Ectodermal cell (in vitro differentiated cells): Measurements from ENCODE around the gene ASS1.

ENCODE experiments used
- H3K27ac ChIP-seq: 2 replicates; pipeline ENCODE4 v1.7.0; 2013; ENCODE audit warnings: mild to moderate bottlenecking, low read depth, low read length; ENCODE audit not compliant: insufficient read depth, poor library complexity, severe bottlenecking
- H3K27me3 ChIP-seq: 2 replicates; pipeline ENCODE4 v1.7.0; 2013; ENCODE audit warnings: mild to moderate bottlenecking, low read length; ENCODE audit not compliant: insufficient read depth, control insufficient read depth, poor library complexity, severe bottlenecking
- H3K36me3 ChIP-seq: one replicate; pipeline ENCODE4 v1.7.0; 2013; ENCODE audit warnings: low read length; ENCODE audit not compliant: control insufficient read depth, insufficient read depth
- H3K4me1 ChIP-seq: one replicate; pipeline ENCODE4 v1.7.0; 2013; ENCODE audit warnings: low read length; ENCODE audit not compliant: control insufficient read depth, insufficient read depth
- H3K4me3 ChIP-seq: 2 replicates; pipeline ENCODE4 v1.7.0; 2013; ENCODE audit warnings: low read depth, low read length, control low read depth; ENCODE audit not compliant: insufficient read depth
- H3K9me3 ChIP-seq: 2 replicates; pipeline ENCODE4 v1.7.0; 2013; ENCODE audit warnings: mild to moderate bottlenecking, low read length, moderate library complexity; ENCODE audit not compliant: control insufficient read depth
- WGBS, 2 experiments: methylation state at CpG; one replicate each; pipeline ENCODE4 v1.1.7; 2013; ENCODE audit warnings: missing lambda C conversion rate in 2 of 2; 5-methylcytosine and 5-hydroxymethylcytosine counted together

ASS1 gene

DNA sequence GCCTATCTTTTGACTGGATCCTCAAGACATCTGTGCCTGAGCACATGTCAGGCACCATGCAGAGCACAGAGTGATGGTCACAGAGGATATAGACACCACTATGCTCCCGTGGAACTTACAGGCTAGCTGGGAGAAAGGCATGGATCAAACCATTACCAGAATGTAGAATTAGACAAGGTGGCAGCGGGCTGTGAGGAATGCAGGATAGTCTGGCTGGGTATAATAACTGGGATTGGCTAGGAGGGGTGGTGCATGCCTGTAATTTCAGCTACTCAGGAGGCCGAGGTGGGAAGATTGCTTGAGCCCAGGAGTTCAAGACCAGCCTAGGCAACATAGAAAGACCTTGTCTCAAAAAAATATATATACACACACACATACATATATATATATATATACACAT, 50.3 kb downstream of the ASS1 start:
- H3K27me3 ChIP-seq, result no peaks in the 10 kb centered on the region
- H3K9me3 ChIP-seq, result no peaks in the 10 kb centered on the region
- peaks cover 5% of the 10 kb centered on the region for H3K36me3 ChIP-seq
- no peak overlapping the region for H3K27ac ChIP-seq
- H3K4me1 ChIP-seq, result no peaks in the 10 kb centered on the region
- 93 to 95% methylated on average over 3 of the region's 3 CpGs for WGBS, 2 experiments
- H3K4me3 ChIP-seq, result no peak overlapping the region

DNA sequence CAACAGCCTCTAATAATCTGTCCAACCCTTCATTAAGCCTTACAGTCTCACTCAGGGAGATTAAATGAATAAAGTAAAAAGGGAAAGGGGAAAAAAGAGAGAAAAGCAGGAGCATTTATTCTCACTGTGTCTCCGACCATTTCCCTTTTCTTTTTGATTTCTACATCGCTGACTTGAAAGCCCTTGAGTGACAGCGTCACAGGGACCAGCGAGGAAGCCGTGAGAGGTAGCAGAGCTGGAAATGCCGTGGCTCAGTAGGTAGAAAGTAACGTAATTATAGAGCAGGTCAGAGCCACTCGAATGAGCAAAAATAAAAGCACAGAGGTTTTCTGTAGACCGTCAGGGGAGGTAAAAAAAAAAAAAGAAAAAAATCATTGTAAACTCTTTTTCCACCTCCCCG, 52.4 kb downstream of the ASS1 start:
- Histone ChIP-seq H3K9me3 (no peaks in the 10 kb centered on the region), H3K36me3 (peaks cover 5% of the 10 kb centered on the region), H3K4me1 (no peaks in the 10 kb centered on the region), H3K4me3 (no peak overlapping the region), H3K27ac (no peak overlapping the region), H3K27me3 (no peaks in the 10 kb centered on the region)
- 88 to 90% methylated on average over 10 of the region's 10 CpGs for WGBS, 2 experiments

DNA sequence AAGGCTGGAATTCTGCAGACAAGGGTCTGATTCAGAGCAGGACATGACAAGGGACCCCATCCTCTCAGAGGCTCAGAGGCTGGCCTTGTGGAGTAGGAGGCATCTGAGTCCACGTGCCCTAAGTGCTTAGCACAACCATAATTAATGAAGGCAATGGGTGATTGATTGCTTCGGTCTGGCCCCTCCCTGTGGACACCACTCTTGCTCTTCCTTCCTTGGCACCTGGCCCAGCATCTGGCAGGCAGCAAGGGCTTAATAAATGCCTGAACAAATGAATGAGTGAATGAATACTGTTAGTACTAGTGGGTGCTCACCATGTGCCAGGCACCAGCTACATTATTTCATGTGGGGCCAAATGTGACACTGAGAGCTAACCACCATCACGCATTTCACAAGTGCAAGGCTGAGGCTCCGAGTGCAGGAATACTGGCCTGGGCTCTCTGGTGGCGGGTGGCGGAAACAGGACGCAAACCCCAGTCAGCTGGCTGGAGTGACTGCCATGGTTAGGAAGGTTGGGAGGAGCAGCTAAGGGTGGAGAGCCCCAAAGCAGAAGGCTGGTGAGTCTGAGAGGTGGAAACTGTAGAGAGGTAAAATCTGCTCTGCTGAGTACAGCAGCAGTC, 53.6 kb downstream of the ASS1 start:
- 93 to 94% methylated on average over 7 of the region's 7 CpGs for WGBS, 2 experiments
- Histone ChIP-seq H3K27ac (no peak overlapping the region), H3K4me3 (no peak overlapping the region)

DNA sequence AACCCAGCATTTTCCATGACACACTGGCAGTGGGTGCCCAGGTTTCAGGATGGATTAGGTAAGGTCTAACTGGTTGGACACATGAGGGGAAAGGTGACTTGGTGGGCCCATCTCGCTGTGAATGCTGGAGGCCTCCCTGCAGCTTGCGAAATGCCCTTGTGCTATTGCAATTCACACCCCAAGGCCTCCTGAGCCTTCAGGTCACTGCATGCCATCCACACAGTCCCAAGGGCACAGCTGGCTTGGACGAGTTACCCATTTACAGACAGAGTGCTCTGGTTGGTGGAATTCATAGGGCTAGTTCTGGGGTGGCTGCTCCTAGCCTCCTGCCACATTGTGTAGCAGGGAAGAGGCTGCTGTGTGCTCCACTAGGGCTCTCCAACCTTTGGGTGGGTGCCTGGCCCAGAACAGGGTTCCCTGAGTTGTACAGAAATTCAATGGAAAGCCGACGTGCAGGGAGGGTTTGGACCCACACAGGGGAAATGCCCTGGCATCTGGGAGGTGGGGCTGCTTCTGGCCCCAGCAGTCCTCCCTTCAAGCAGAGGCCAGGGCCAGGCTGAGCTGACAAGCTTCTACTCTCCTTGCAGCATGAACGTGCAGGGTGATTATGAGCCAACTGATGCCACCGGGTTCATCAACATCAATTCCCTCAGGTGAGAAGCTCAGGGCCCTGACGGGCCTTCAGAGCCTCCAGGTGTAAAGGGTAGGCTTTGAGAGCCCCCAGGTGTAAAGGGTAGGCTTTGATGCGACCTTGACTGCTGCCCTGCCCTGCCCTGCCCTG, 54.3 kb downstream of the ASS1 start:
- 91 to 94% methylated on average over 9 of the region's 9 CpGs for WGBS, 2 experiments

More for the DNA sequence above, 53.6 kb downstream of the ASS1 start:
- Histone ChIP-seq H3K27me3 (no peaks in the 10 kb centered on the region), H3K36me3 (peaks cover 5% of the 10 kb centered on the region), H3K9me3 (no peaks in the 10 kb centered on the region), H3K4me1 (no peaks in the 10 kb centered on the region)

DNA sequence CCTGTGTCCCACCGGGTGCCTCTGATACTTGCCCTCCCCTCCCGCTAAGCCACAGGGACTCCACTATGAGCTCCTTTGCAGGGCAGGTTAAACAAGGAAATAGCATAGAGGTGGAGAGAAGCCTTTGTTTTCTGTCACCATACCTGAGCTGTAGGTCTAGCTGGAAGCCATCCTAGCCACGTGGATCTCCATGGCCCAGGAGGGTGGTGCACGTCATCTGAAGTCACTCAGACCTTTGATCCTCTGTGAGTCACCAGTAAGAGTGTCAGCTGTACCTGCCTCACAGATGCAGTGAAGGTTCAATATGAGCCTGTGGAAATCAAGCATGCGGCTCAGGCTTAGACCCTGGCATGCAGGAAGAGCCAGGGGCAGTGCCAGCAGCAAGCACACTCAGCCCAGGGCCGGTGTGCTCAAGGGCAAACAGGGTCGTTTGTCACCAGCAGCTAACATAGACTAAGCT, 55.1 kb downstream of the ASS1 start:
- no peaks in the 10 kb centered on the region for H3K4me1 ChIP-seq
- no peaks in the 10 kb centered on the region for H3K9me3 ChIP-seq
- H3K27ac ChIP-seq, result no peak overlapping the region
- H3K27me3 ChIP-seq, result no peaks in the 10 kb centered on the region
- H3K36me3 ChIP-seq, result no peaks in the 10 kb centered on the region
- WGBS, 2 experiments, result 89 to 91% methylated on average over 7 of the region's 7 CpGs
- no peak overlapping the region for H3K4me3 ChIP-seq

More for the DNA sequence above, 54.3 kb downstream of the ASS1 start:
- H3K27ac ChIP-seq, result no peak overlapping the region
- peaks cover 5% of the 10 kb centered on the region for H3K36me3 ChIP-seq
- H3K4me1 ChIP-seq, result no peaks in the 10 kb centered on the region
- H3K4me3 ChIP-seq, result no peak overlapping the region
- H3K9me3 ChIP-seq, result no peaks in the 10 kb centered on the region
- H3K27me3 ChIP-seq, result no peaks in the 10 kb centered on the region

DNA sequence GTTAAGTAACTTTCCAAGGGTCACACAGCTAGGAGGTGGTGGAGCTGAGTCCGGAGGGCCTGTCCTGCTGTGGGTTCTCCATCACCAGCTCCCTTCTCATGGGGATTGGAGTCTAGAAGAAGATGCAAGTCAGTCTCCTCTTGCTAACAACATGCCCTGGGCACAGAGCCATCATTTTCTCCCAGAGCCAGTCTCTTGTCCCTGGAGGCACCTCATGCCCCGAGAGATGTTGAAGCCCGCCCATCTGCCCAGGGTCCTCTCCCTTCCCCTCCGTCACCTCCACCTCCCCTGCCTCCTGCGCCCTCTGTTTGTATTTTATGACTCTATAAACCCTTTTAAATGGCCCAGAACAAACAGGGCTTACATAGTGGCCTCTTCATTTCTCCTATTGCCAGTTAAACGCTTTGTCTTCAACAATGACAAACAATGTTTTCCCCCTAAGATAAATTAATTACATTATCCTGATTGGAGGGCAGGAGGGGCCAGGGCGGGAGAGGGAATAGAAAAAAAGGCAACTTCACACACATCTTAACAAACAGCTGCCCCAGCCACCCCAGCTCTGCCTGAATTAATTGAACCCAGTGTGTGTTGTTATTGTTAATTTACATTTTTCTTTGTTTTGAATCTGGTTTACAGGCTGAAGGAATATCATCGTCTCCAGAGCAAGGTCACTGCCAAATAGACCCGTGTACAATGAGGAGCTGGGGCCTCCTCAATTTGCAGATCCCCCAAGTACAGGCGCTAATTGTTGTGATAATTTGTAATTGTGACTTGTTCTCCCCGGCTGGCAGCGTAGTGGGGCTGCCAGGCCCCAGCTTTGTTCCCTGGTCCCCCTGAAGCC, 55.8 kb downstream of the ASS1 start:
- no peaks in the 10 kb centered on the region for H3K27me3 ChIP-seq
- H3K27ac ChIP-seq, result no peak overlapping the region
- no peaks in the 10 kb centered on the region for H3K4me1 ChIP-seq
- WGBS, 2 experiments, result 84 to 88% methylated on average over 11 to 12 of the region's 12 CpGs
- no peaks in the 10 kb centered on the region for H3K36me3 ChIP-seq
- H3K4me3 ChIP-seq, result no peak overlapping the region
- H3K9me3 ChIP-seq, result no peaks in the 10 kb centered on the region

DNA sequence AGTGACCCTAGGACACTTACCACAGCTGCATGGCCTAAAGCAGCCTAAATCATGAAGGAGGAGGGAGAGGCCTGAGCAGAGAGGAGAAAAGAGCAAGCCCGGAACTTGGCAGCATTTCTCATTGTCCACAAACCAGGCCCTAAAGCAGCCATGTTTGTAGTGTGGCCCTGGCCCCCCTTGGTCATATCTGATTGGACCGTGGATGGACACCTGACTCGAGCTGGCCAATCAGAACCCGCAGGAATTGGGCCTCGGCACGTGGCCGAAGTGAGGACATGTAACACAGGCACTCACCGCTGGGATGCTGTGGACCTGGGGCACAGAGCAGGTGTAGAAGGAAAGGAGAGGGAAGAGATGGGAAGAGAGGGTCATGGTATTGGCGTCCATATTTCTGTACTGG, 56.9 kb downstream of the ASS1 start:
- Histone ChIP-seq H3K4me1 (no peaks in the 10 kb centered on the region), H3K9me3 (no peaks in the 10 kb centered on the region), H3K36me3 (no peaks in the 10 kb centered on the region), H3K27ac (no peak overlapping the region), H3K4me3 (no peak overlapping the region), H3K27me3 (no peaks in the 10 kb centered on the region)
- WGBS, 2 experiments, result 94 to 95% methylated on average over 9 of the region's 9 CpGs

DNA sequence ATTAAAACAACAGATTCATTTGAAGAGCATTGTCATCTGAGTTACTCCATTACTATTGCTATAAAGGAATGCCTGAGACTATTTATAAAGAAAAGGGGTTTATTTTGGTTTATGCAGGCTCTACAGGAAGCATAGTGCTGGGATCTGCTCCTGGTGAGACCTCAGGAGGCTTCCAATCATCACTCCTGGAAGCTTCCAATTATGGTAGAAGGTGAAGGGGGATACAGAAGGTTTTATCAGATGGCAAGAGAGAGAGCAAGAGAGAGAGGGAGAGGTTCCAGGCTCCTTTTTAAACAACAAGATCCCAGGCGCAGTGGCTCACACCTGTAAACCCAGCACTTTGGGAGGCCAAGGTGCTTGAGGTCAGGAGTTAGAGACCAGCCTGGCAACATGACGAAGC, 63.5 kb downstream of the ASS1 start:
- no peaks in the 10 kb centered on the region for H3K9me3 ChIP-seq
- H3K36me3 ChIP-seq, result no peaks in the 10 kb centered on the region
- no peaks in the 10 kb centered on the region for H3K27me3 ChIP-seq
- H3K4me1 ChIP-seq, result no peaks in the 10 kb centered on the region
- H3K4me3 ChIP-seq, result no peak overlapping the region
- WGBS, 2 experiments, result 46 to 48% methylated on average over 2 of the region's 2 CpGs
- H3K27ac ChIP-seq, result no peak overlapping the region

DNA sequence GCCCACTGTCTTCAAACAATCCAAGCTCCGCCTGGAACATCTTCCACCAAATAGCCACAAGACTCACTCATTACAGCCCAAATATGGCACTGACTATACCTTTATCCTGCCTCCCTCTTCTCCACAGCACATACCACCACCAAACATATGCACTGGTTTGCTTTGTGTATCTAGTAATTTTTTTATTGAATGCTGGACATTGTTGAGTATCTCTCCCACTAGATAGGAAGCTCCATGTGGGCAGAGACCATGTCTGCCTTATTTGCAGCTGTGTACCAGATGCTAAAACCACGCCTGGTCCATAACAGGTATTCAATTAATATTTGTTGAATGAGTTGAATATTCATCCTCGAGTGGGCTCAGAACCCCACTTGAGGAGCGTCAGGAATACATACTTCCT, 67.4 kb downstream of the ASS1 start:
- Histone ChIP-seq H3K27me3 (no peaks in the 10 kb centered on the region), H3K36me3 (no peaks in the 10 kb centered on the region), H3K4me3 (no peak overlapping the region), H3K9me3 (no peaks in the 10 kb centered on the region), H3K27ac (no peak overlapping the region), H3K4me1 (no peaks in the 10 kb centered on the region)
- 95% methylated on average over 4 of the region's 4 CpGs for WGBS, 2 experiments

DNA sequence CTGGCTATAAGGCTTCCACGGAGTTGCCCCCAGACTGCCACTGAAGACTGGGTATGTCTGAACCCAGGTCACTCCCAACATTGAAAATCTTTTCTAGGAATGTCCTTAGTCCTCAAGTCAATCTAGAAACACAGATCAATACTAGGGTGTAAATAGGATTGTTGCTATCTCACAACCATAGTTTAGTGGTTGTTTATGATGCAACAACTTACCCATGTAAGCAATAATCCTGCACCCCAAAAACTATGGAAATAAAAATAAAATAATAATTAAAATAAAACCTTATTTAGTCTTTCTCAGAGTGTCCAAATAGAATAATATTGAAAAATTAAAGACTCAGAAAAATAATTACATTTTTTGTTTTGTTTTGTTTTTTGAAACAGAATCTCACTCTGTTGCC, 68.3 kb downstream of the ASS1 start:
- Histone ChIP-seq H3K9me3 (no peaks in the 10 kb centered on the region), H3K36me3 (no peaks in the 10 kb centered on the region), H3K4me3 (no peak overlapping the region), H3K27me3 (no peaks in the 10 kb centered on the region), H3K4me1 (no peaks in the 10 kb centered on the region), H3K27ac (no peak overlapping the region)
- 80 to 87% methylated on average over 1 of the region's 1 CpG for WGBS, 2 experiments
